SK-N-SH (cell line): ENCODE measurements around the gene PRPF40A. TPM values are rescaled to one million over a fixed set of nuclear protein-coding genes. Genes with fewer than 3 reads are reported as not detected.

ENCODE experiments used
- CTCF ChIA-PET: fragments of 300-600, 350-600 bp; formaldehyde crosslinking; extraction: SDS; loops from one replicate; lab custom pipeline; 2021; lab: Yijun Ruan, JAX
- POLR2A ChIA-PET: fragments of 350-600 bp; sonication (Branson Sonifier 250); formaldehyde crosslinking; extraction: SDS; loops from one replicate; lab custom pipeline; 2020; ENCODE audit warnings: antibody characterized with exemption, inconsistent platforms; lab: Yijun Ruan, JAX
- DNase-seq: peaks from one replicate; pipeline ENCODE4 v3.0.0; 2012
- H2AFZ ChIP-seq: fragments of 200-600 bp; sonication (generic); 2 replicates; pipeline ENCODE4 v1.8.1; 2016; ENCODE audit warnings: antibody characterized with exemption, mild to moderate bottlenecking, low read depth
- H3F3A ChIP-seq: fragments of 200-600 bp; sonication (generic); replicated peaks from 2 replicates; pipeline ENCODE3; 2016; ENCODE audit warnings: antibody characterized with exemption, mild to moderate bottlenecking; ENCODE audit not compliant: insufficient read depth
- H3K27ac ChIP-seq, 2 experiments: fragments of 200-500 bp in 1 of 2; fragments of 200-600 bp in 1 of 2; sonication (Bioruptor generic) in 1 of 2; sonication (generic), shearing (Covaris generic) in 1 of 2; 2 replicates each; pipeline versions ENCODE4 v1.5.1 to v1.6.1; 2014 to 2016; ENCODE audit warnings: low read depth in 2 of 2, inconsistent platforms in 1 of 2, low read length in 1 of 2, mild to moderate bottlenecking in 1 of 2, mixed read lengths in 1 of 2
- H3K27me3 ChIP-seq: fragments of 200-600 bp; sonication (generic), shearing (Covaris generic); 2 replicates; pipeline ENCODE4 v1.6.1; 2016; ENCODE audit warnings: mixed run types; ENCODE audit not compliant: insufficient read depth
- H3K36me3 ChIP-seq, 2 experiments: fragments of 200-500 bp in 1 of 2; fragments of 200-600 bp in 1 of 2; sonication (Bioruptor generic) in 1 of 2; sonication (generic) in 1 of 2; replicated peaks in 1 of 2; 2 replicates each; pipeline versions ENCODE3 to v1.5.1; 2014 to 2016; ENCODE audit warnings: low read length in 1 of 2, mild to moderate bottlenecking in 1 of 2; ENCODE audit not compliant: insufficient read depth in 2 of 2, control insufficient read depth in 1 of 2
- H3K4me1 ChIP-seq, 2 experiments: fragments of 200-500 bp in 1 of 2; fragments of 200-600 bp in 1 of 2; sonication (Bioruptor generic) in 1 of 2; sonication (generic), shearing (Covaris generic) in 1 of 2; 2 replicates each; pipeline versions ENCODE4 v1.5.1 to v1.6.1; 2014 to 2016; ENCODE audit warnings: low read depth in 1 of 2, low read length in 1 of 2, mixed run types in 1 of 2; ENCODE audit not compliant: insufficient read depth in 2 of 2, control insufficient read depth in 1 of 2
- H3K4me2 ChIP-seq: fragments of 200-600 bp; sonication (generic), shearing (Covaris generic); 2 replicates; pipeline ENCODE4 v1.6.1; 2017; ENCODE audit warnings: mixed run types
- H3K4me3 ChIP-seq, 2 experiments: fragments of 200-500 bp in 1 of 2; fragments of 200-600 bp in 1 of 2; sonication (Bioruptor generic) in 1 of 2; sonication (generic), shearing (Covaris generic) in 1 of 2; 2 replicates each; pipeline versions ENCODE4 v1.5.1 to v1.8.1; 2014 to 2016; ENCODE audit warnings: low read depth in 2 of 2, inconsistent platforms in 1 of 2, low read length in 1 of 2, mild to moderate bottlenecking in 1 of 2, mixed read lengths in 1 of 2, moderate library complexity in 1 of 2
- H3K79me2 ChIP-seq: fragments of 200-600 bp; sonication (generic); 2 replicates; pipeline ENCODE4 v1.8.1; 2017; ENCODE audit warnings: mild to moderate bottlenecking; ENCODE audit not compliant: insufficient read depth
- H3K9ac ChIP-seq: fragments of 200-600 bp; sonication (generic); 2 replicates; pipeline ENCODE4 v1.6.1; 2017; ENCODE audit warnings: mixed run types
- H3K9me2 ChIP-seq: fragments of 200-600 bp; sonication (generic); 2 replicates; pipeline ENCODE4 v1.6.1; 2017; ENCODE audit warnings: mixed run types
- H3K9me3 ChIP-seq: fragments of 200-600 bp; sonication (generic); 2 replicates; pipeline ENCODE4 v1.6.1; 2017; ENCODE audit warnings: mixed run types, mild to moderate bottlenecking, moderate library complexity
- H4K20me1 ChIP-seq: fragments of 200-600 bp; sonication (generic); 2 replicates; pipeline ENCODE4 v1.6.1; 2017; ENCODE audit warnings: mild to moderate bottlenecking, mixed run types; ENCODE audit not compliant: insufficient read depth
- CHD2 ChIP-seq: fragments of 150-350 bp; IDR thresholded peaks from 2 replicates; pipeline ENCODE4 v1.6.1; 2018; ENCODE audit warnings: low read length; ENCODE audit not compliant: partially characterized antibody
- ELF1 ChIP-seq: IDR thresholded peaks from 2 replicates; pipeline ENCODE4 v1.4.0; 2012
- EP300 ChIP-seq, 2 experiments: IDR thresholded peaks; 2 replicates each; pipeline versions ENCODE4 v1.4.0 to v1.6.1; 2012; ENCODE audit warnings: borderline replicate concordance in 1 of 2, low read depth in 1 of 2, low read length in 1 of 2
- EZH2phosphoT487 ChIP-seq: fragments of 200-600 bp; sonication (generic); IDR thresholded peaks from 2 replicates; pipeline ENCODE4 v1.6.1; 2017; ENCODE audit warnings: low read depth, mixed run types, mild to moderate bottlenecking, antibody characterized with exemption, moderate library complexity, borderline replicate concordance
- FOSL2 ChIP-seq: IDR thresholded peaks from 2 replicates; pipeline ENCODE4 v1.4.0; 2012; ENCODE audit warnings: low read depth, mild to moderate bottlenecking, moderate library complexity, borderline replicate concordance
- FOXJ3 ChIP-seq: sonication (generic); formaldehyde crosslinking; IDR thresholded peaks from 2 replicates; pipeline ENCODE4 v1.5.1; 2020; ENCODE audit warnings: mild to moderate bottlenecking, missing genetic modification reagents
- GATA2 ChIP-seq: sonication (generic); formaldehyde crosslinking; IDR thresholded peaks from 2 replicates; pipeline ENCODE4 v1.5.0; 2020; ENCODE audit warnings: mild to moderate bottlenecking, missing genetic modification reagents
- JUND ChIP-seq: IDR thresholded peaks from 2 replicates; pipeline ENCODE4 v1.4.0; 2012
- MEF2A ChIP-seq: IDR thresholded peaks from 2 replicates; pipeline ENCODE4 v1.4.0; 2012; ENCODE audit warnings: low read depth, borderline replicate concordance
- MXI1 ChIP-seq: IDR thresholded peaks from 2 replicates; pipeline ENCODE4 v1.6.1; 2012; ENCODE audit warnings: mild to moderate bottlenecking, low read depth, low read length, improper control_type of control experiment
- POLR2AphosphoS5 ChIP-seq: IDR thresholded peaks from 2 replicates; pipeline ENCODE4 v1.6.1; 2012; ENCODE audit warnings: low read depth, low read length
- RAD21 ChIP-seq: IDR thresholded peaks from 2 replicates; pipeline ENCODE4 v1.6.1; 2012; ENCODE audit warnings: mild to moderate bottlenecking, low read length
- RFX5 ChIP-seq: IDR thresholded peaks from 2 replicates; pipeline ENCODE4 v1.6.1; 2012; ENCODE audit warnings: mild to moderate bottlenecking, improper control_type of control experiment, low read length
- SMC3 ChIP-seq: IDR thresholded peaks from 2 replicates; pipeline ENCODE4 v1.6.1; 2012; ENCODE audit warnings: low read depth, low read length, improper control_type of control experiment
- TAF1 ChIP-seq: IDR thresholded peaks from 2 replicates; pipeline ENCODE4 v1.6.1; 2012; ENCODE audit warnings: low read depth, mild to moderate bottlenecking, low read length, moderate library complexity, borderline replicate concordance
- YY1 ChIP-seq: IDR thresholded peaks from 2 replicates; pipeline ENCODE4 v1.4.0; 2012; ENCODE audit warnings: low read depth, mild to moderate bottlenecking
- WGBS: methylation state at CpG from one replicate; pipeline ENCODE4 v1.1.6; 2017; ENCODE audit warnings: low lambda C conversion rate; 5-methylcytosine and 5-hydroxymethylcytosine counted together
- polyA plus RNA-seq, 3 experiments: library from polyadenylated mRNA; depleted of rRNA; stranded (reverse); fragments of >200 nt; gene quantifications; 2 replicates each; pipeline ENCODE4 v1.2.3, GENCODE V29; 2012
- TF ChIP-seq, protein P1 (sequence below): fragments of 150-350 bp; IDR thresholded peaks from 2 replicates; pipeline ENCODE4 v1.6.1; 2016; ENCODE audit warnings: mild to moderate bottlenecking, low read depth, low read length
- TF ChIP-seq, protein P2 (sequence below): IDR thresholded peaks from 2 replicates; pipeline ENCODE4 v1.6.1; 2012; ENCODE audit warnings: mild to moderate bottlenecking, low read depth, low read length, moderate library complexity
- TF ChIP-seq, protein P3 (sequence below): fragments of 200-600 bp; sonication (generic); IDR thresholded peaks from 2 replicates; pipeline ENCODE4 v1.6.1; 2017; ENCODE audit warnings: antibody characterized with exemption, mild to moderate bottlenecking, moderate library complexity

PRPF40A gene
- polyA plus RNA-seq, 1 of the 3 experiments (the other 2 are of a cell fraction), result 55.8 TPM

DNA sequence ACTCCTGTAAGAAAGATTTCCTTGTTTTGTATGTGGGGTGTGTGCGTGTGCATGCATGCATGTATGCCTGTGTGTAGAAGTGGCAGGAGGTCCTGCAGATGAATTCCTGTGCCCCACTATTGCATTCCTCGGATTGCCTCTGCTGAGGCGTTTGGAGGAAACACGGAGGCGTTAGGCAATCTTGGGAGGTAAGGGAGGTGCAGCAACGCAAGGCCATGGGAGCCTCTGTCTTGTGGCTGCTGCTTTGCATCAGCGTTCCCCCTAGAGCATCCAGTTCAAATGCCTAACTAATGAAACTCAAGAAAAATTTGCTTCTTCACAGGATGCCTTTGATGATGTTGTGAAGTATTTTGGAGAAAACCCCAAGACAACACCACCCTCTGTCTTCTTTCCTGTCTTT is 80.0 kb downstream of the PRPF40A start (continued):
- TF ChIP-seq EZH2phosphoT487, result no peak
- no peak for TF ChIP-seq FOXJ3 (CRISPR knock-in tag)
- TF ChIP-seq MXI1, result no peak
- no peak for TF ChIP-seq POLR2AphosphoS5
- no peak for TF ChIP-seq CHD2
- TF ChIP-seq, protein P1, sequence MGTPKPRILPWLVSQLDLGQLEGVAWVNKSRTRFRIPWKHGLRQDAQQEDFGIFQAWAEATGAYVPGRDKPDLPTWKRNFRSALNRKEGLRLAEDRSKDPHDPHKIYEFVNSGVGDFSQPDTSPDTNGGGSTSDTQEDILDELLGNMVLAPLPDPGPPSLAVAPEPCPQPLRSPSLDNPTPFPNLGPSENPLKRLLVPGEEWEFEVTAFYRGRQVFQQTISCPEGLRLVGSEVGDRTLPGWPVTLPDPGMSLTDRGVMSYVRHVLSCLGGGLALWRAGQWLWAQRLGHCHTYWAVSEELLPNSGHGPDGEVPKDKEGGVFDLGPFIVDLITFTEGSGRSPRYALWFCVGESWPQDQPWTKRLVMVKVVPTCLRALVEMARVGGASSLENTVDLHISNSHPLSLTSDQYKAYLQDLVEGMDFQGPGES, result no peak
- TF ChIP-seq RFX5, result no peak
- no peak for TF ChIP-seq RAD21

DNA sequence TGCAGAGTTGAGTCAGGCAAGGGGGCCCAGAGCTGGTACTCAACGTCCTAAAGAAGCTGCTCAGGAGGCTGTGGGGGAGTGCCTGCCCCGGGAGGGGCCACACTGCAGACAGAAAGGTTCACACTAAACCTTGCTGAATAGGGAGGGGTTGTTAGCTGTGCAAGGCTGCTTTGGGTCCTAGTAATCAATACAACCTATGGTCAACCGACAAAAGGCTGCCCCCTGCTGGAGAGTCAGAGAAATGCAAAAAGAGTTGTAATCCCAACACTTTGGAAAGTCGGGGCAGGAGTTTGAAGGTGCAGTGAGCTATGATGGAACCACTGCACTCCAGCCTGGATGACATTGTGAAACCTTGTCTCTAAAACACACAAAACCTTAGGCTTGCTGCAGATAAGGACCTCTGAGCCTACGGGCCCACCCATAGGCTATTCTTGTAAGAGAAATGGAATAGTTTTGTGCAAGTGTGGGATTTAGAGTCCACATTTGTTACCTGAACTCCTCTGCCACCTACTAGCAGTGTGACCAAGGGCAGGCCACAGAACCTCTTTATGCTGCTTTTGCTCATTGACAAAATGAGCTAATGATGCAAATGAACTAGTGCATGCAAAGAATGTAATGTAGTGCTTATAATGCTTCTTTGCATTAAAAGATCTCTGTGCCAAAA is 81.5 kb downstream of the PRPF40A start:
- H3K27ac ChIP-seq, result no peak overlapping the region
- no peak for TF ChIP-seq EP300 (IDR thresholded peaks at IDR 0.05; ENCODE audit: borderline replicate concordance in 1 of 2, low read depth in 1 of 2, low read length in 1 of 2)
- TF ChIP-seq MXI1, result no peak
- no peak for TF ChIP-seq FOSL2
- no peak for TF ChIP-seq JUND
- TF ChIP-seq RAD21, result peak; percentile 80
- TF ChIP-seq ELF1, result no peak
- TF ChIP-seq MEF2A, result no peak
- no peak for TF ChIP-seq YY1
- no peak for TF ChIP-seq EZH2phosphoT487
- TF ChIP-seq, protein P2, sequence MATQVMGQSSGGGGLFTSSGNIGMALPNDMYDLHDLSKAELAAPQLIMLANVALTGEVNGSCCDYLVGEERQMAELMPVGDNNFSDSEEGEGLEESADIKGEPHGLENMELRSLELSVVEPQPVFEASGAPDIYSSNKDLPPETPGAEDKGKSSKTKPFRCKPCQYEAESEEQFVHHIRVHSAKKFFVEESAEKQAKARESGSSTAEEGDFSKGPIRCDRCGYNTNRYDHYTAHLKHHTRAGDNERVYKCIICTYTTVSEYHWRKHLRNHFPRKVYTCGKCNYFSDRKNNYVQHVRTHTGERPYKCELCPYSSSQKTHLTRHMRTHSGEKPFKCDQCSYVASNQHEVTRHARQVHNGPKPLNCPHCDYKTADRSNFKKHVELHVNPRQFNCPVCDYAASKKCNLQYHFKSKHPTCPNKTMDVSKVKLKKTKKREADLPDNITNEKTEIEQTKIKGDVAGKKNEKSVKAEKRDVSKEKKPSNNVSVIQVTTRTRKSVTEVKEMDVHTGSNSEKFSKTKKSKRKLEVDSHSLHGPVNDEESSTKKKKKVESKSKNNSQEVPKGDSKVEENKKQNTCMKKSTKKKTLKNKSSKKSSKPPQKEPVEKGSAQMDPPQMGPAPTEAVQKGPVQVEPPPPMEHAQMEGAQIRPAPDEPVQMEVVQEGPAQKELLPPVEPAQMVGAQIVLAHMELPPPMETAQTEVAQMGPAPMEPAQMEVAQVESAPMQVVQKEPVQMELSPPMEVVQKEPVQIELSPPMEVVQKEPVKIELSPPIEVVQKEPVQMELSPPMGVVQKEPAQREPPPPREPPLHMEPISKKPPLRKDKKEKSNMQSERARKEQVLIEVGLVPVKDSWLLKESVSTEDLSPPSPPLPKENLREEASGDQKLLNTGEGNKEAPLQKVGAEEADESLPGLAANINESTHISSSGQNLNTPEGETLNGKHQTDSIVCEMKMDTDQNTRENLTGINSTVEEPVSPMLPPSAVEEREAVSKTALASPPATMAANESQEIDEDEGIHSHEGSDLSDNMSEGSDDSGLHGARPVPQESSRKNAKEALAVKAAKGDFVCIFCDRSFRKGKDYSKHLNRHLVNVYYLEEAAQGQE, result no peak
- TF ChIP-seq TAF1, result no peak
- TF ChIP-seq, protein P3, sequence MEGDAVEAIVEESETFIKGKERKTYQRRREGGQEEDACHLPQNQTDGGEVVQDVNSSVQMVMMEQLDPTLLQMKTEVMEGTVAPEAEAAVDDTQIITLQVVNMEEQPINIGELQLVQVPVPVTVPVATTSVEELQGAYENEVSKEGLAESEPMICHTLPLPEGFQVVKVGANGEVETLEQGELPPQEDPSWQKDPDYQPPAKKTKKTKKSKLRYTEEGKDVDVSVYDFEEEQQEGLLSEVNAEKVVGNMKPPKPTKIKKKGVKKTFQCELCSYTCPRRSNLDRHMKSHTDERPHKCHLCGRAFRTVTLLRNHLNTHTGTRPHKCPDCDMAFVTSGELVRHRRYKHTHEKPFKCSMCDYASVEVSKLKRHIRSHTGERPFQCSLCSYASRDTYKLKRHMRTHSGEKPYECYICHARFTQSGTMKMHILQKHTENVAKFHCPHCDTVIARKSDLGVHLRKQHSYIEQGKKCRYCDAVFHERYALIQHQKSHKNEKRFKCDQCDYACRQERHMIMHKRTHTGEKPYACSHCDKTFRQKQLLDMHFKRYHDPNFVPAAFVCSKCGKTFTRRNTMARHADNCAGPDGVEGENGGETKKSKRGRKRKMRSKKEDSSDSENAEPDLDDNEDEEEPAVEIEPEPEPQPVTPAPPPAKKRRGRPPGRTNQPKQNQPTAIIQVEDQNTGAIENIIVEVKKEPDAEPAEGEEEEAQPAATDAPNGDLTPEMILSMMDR, result peak; percentile 86
- TF ChIP-seq SMC3, result peak; percentile 86
- TF ChIP-seq GATA2 (CRISPR knock-in tag), result no peak
- no peak for TF ChIP-seq RFX5
- no peaks in the 10 kb centered on the region for H3K4me1 ChIP-seq
- ChIA-PET CTCF (interaction anchor here (0.7 to 4.4 kb wide), 57 partner anchors 8 to 619 kb away, joined by 3 to 37 read pairs (median 4); partner anchors contain the start of gene STAM2), POLR2A (no interaction called here)
- no peaks in the 10 kb centered on the region for H4K20me1 ChIP-seq
- no peaks in the 10 kb centered on the region for H3K27me3 ChIP-seq
- H3K79me2 ChIP-seq, result no peaks in the 10 kb centered on the region
- peaks cover 15 to 61% of the 10 kb centered on the region in 2 experiments for H3K36me3 ChIP-seq
- no peak overlapping the region for H3K4me2 ChIP-seq
- WGBS, result 31% methylated on average over 5 of the region's 5 CpGs
- H3K9me2 ChIP-seq, result no peaks in the 10 kb centered on the region
- no peaks in the 10 kb centered on the region for H3K9me3 ChIP-seq
- H3K9ac ChIP-seq, result no peak overlapping the region
- no peak overlapping the region for H2AFZ ChIP-seq
- no peaks in the 10 kb centered on the region for H3F3A ChIP-seq
- peak; percentile 60 for DNase-seq
- H3K4me3 ChIP-seq, result no peak overlapping the region
